Measurements from ENCODE around the gene TPSG1.

GRCh38 chr16:1192384-1193073 lies 32.5 kb downstream of the TPSG1 start:
- no peak for TF ChIP-seq CTCF (conservative IDR thresholded peaks at IDR 0.05; ENCODE audit: low read depth, low read length)
- TF ChIP-seq EZH2 (IDR thresholded peaks at IDR 0.05; ENCODE audit: borderline replicate concordance, low read depth, low read length, poor library complexity, severe bottlenecking): no peak

All from A673 (cell line).